Vagina (tissue), 2 donors: ENCODE results near the gene KIAA0753. TPM values are rescaled to one million over a fixed set of nuclear protein-coding genes. Genes with fewer than 3 reads are reported as not detected.
"Not testable (repeated sequence)": the region's sequence is repeated elsewhere in the genome, so short reads cannot be mapped to it uniquely, and the experiment has no call there.

Source experiments
- DNase-seq, 2 donors: peaks; one replicate each; pipeline ENCODE4 v3.0.0-alpha.2; 2017; ENCODE audit errors: extremely low spot score in 2 of 2
- H3K27ac ChIP-seq: fragments of 200-600 bp; sonication (generic); one replicate; pipeline ENCODE4 v1.5.1; 2019
- H3K27me3 ChIP-seq: fragments of 200-600 bp; sonication (generic); one replicate; pipeline ENCODE4 v1.5.1; 2019
- H3K36me3 ChIP-seq, 2 donors: fragments of 200-600 bp; sonication (generic); one replicate each; pipeline ENCODE4 v1.5.1; 2017 to 2019
- H3K4me1 ChIP-seq: fragments of 200-600 bp; sonication (generic); one replicate; pipeline ENCODE4 v1.5.1; 2019
- H3K4me3 ChIP-seq, 2 donors: fragments of 200-600 bp; sonication (generic); 1 replicate in 1 of 2; 2 replicates in 1 of 2; pipeline ENCODE4 v1.5.1; 2016 to 2019
- H3K9me3 ChIP-seq: fragments of 200-600 bp; sonication (generic); one replicate; pipeline ENCODE4 v1.5.1; 2019
- CTCF ChIP-seq, 3 experiments: fragments of 450-650 bp in 2 of 3; fragments of 200-600 bp in 1 of 3; sonication (generic) in 1 of 3; IDR thresholded peaks; one replicate each; pipeline ENCODE4 v1.5.1; 2017 to 2019; ENCODE audit warnings: antibody characterized with exemption in 3 of 3, mild to moderate bottlenecking in 2 of 3, moderate library complexity in 2 of 3
- POLR2A ChIP-seq, 2 donors: fragments of 450-650 bp; IDR thresholded peaks; one replicate each; pipeline ENCODE4 v1.6.1; 2017; ENCODE audit warnings: antibody characterized with exemption in 2 of 2, mild to moderate bottlenecking in 2 of 2, moderate library complexity in 2 of 2
- POLR2AphosphoS5 ChIP-seq, 2 donors: sonication (generic); formaldehyde crosslinking; IDR thresholded peaks; one replicate each; pipeline ENCODE4 v1.9.0; 2017; ENCODE audit warnings: antibody characterized with exemption in 2 of 2, mild to moderate bottlenecking in 2 of 2, low read depth in 1 of 2; ENCODE audit not compliant: insufficient read depth in 1 of 2
- intact Hi-C: fragments of 100-400 bp; cut with DNase I; formaldehyde crosslinking; loops from one replicate; pipeline ENCODE4 v1.15.1; 2023
- total RNA-seq: library from RNA; depleted of rRNA; stranded (reverse); fragments of >200 nt; gene quantifications from one replicate; pipeline ENCODE4 v1.2.3, GENCODE V29; 2016

Gene KIAA0753
- total RNA-seq, 1 donor from 2014 or later, result 14.5 TPM

GRCh38 chr17:6661464-6661848 is 20.9 kb upstream of the KIAA0753 start:
- TF ChIP-seq POLR2A (IDR thresholded peaks at IDR 0.05) (no peak), CTCF (IDR thresholded peaks at IDR 0.05) (no peak), POLR2AphosphoS5 (IDR thresholded peaks at IDR 0.05; ENCODE audit: insufficient read depth in 1 of 2, low read depth in 1 of 2) (no peak)
- no peaks in the 10 kb centered on the region for H3K4me1 ChIP-seq
- H3K27me3 ChIP-seq, result no peaks in the 10 kb centered on the region
- no peaks in the 10 kb centered on the region for H3K9me3 ChIP-seq
- H3K4me3 ChIP-seq, result no peak overlapping the region
- no peak overlapping the region for H3K27ac ChIP-seq
- H3K36me3 ChIP-seq, result no peaks in the 10 kb centered on the region
- intact Hi-C loops, result loop anchor here (10.0 kb wide), 2 partner anchors 173 to 343 kb away; partner anchors contain the start of gene TEKT1
- DNase-seq, result no peak

GRCh38 chr17:6660805-6661463 is 20.4 kb upstream of the KIAA0753 start:
- no peak for DNase-seq
- intact Hi-C loops, result loop anchor here (10.0 kb wide), 2 partner anchors 174 to 344 kb away; partner anchors contain the start of gene TEKT1
- Histone ChIP-seq H3K36me3 (no peaks in the 10 kb centered on the region), H3K27me3 (no peaks in the 10 kb centered on the region), H3K9me3 (no peaks in the 10 kb centered on the region), H3K4me1 (no peaks in the 10 kb centered on the region), H3K4me3 (no peak overlapping the region), H3K27ac (no peak overlapping the region)
- TF ChIP-seq POLR2AphosphoS5 (IDR thresholded peaks at IDR 0.05; ENCODE audit: insufficient read depth in 1 of 2, low read depth in 1 of 2) (no peak), POLR2A (IDR thresholded peaks at IDR 0.05) (no peak), CTCF (IDR thresholded peaks at IDR 0.05) (no peak)

- Histone ChIP-seq H3K4me1 (no peaks in the 10 kb centered on the region), H3K4me3 (no peak overlapping the region), H3K36me3 (no peaks in the 10 kb centered on the region), H3K9me3 (no peaks in the 10 kb centered on the region), H3K27me3 (no peaks in the 10 kb centered on the region), H3K27ac (no peak overlapping the region)
- intact Hi-C loops, result loop anchor here (10.0 kb wide), 2 partner anchors 175 to 345 kb away; partner anchors contain the start of gene TEKT1
- DNase-seq, result no peak
- TF ChIP-seq CTCF (IDR thresholded peaks at IDR 0.05) (no peak), POLR2A (IDR thresholded peaks at IDR 0.05) (no peak), POLR2AphosphoS5 (IDR thresholded peaks at IDR 0.05; ENCODE audit: insufficient read depth in 1 of 2, low read depth in 1 of 2) (no peak)
Observed at GRCh38 chr17:6660101-6660500, 19.6 kb upstream of the KIAA0753 start.

GRCh38 chr17:6658411-6658810 is 17.9 kb upstream of the KIAA0753 start:
- H3K27me3 ChIP-seq, H3K36me3 ChIP-seq, intact Hi-C loops, H3K4me1 ChIP-seq, DNase-seq, H3K27ac ChIP-seq, H3K4me3 ChIP-seq, H3K9me3 ChIP-seq: not testable (repeated sequence)

GRCh38 chr17:6657633-6658287 is 17.2 kb upstream of the KIAA0753 start:
- Histone ChIP-seq H3K9me3 (no peaks in the 10 kb centered on the region), H3K36me3 (no peaks in the 10 kb centered on the region), H3K4me3 (peak overlapping the region in 1 of 2 donors; percentile 15), H3K27ac (no peak overlapping the region), H3K27me3 (peaks cover 3% of the 10 kb centered on the region), H3K4me1 (peaks cover 4% of the 10 kb centered on the region)
- DNase-seq, result no peak
- intact Hi-C loops, result no loop called here
- TF ChIP-seq POLR2A (IDR thresholded peaks at IDR 0.05), result no peak
- TF ChIP-seq POLR2AphosphoS5 (IDR thresholded peaks at IDR 0.05; ENCODE audit: insufficient read depth in 1 of 2, low read depth in 1 of 2), result no peak
- TF ChIP-seq CTCF (IDR thresholded peaks at IDR 0.05), result no peak

- H3K27ac ChIP-seq, H3K27me3 ChIP-seq, DNase-seq, H3K36me3 ChIP-seq, intact Hi-C loops, H3K9me3 ChIP-seq: not testable (repeated sequence)
- Histone ChIP-seq H3K4me3 (peak overlapping the region in 1 of 2 donors; percentile 15), H3K4me1 (peaks cover 12% of the 10 kb centered on the region)
Observed at GRCh38 chr17:6656797-6657632, 16.5 kb upstream of the KIAA0753 start.

- H3K4me3 ChIP-seq, H3K27me3 ChIP-seq, H3K36me3 ChIP-seq, DNase-seq, H3K27ac ChIP-seq, intact Hi-C loops, H3K9me3 ChIP-seq: not testable (repeated sequence)
- peaks cover 18% of the 10 kb centered on the region for H3K4me1 ChIP-seq
Observed at GRCh38 chr17:6655732-6656361, 15.3 kb upstream of the KIAA0753 start.
